ENCODE data around the gene TOMM6. TPM values are rescaled to one million over a fixed set of nuclear protein-coding genes. Genes with fewer than 3 reads are reported as not detected.
A peak's percentile ranks its signal among the peaks of the same experiment; 100 is the strongest.

TOMM6 gene
- total and polyA plus RNA-seq, 8 donors: 48.6 to 196 (median 68.7) TPM

GRCh38 chr6:41775293-41775882 lies 12.1 kb upstream of the TOMM6 start:
- FAIRE-seq: no peak
- no peak for TF ChIP-seq CTCF (IDR thresholded peaks at IDR 0.05)
- 79 to 84% methylated on average over 13 of the region's 13 CpGs for WGBS, 2 donors
- ATAC-seq: no peak
- Histone ChIP-seq H3K27me3 (no peaks in the 10 kb centered on the region), H3K9me3 (no peaks in the 10 kb centered on the region), H3K36me3 (peaks cover 0 to 10% (median 0%) of the 10 kb centered on the region in 3 donors), H3K4me3 (no peak overlapping the region), H3K27ac (no peak overlapping the region), H3K4me1 (peaks cover 0 to 7% (median 0%) of the 10 kb centered on the region in 3 donors)
- intact Hi-C loops (cut with DNase I): loop anchor here in 1 of 3 donors (10.0 kb wide), 1 partner anchor 171 kb away; no protein-coding TSS in a partner anchor
- peak in 1 of 6 donors; percentile 31 for DNase-seq

GRCh38 chr6:41777551-41778285 lies 9.8 kb upstream of the TOMM6 start:
- 80 to 87% methylated on average over 5 of the region's 5 CpGs for WGBS, 2 donors
- H3K27me3 ChIP-seq: no peaks in the 10 kb centered on the region
- no peak overlapping the region for H3K27ac ChIP-seq
- TF ChIP-seq CTCF (IDR thresholded peaks at IDR 0.05): no peak
- intact Hi-C loops (cut with DNase I): loop anchor here in 1 of 3 donors (10.0 kb wide), 1 partner anchor 173 kb away; no protein-coding TSS in a partner anchor
- peak in 1 of 6 donors; percentile 30 for DNase-seq
- H3K4me1 ChIP-seq: peaks cover 5 to 14% (median 6%) of the 10 kb centered on the region in 3 donors
- no peaks in the 10 kb centered on the region for H3K9me3 ChIP-seq
- no peak for ATAC-seq
- no peak for FAIRE-seq
- H3K36me3 ChIP-seq: no peaks in the 10 kb centered on the region
- no peak overlapping the region for H3K4me3 ChIP-seq

- FAIRE-seq: no peak
- Histone ChIP-seq H3K27me3 (no peaks in the 10 kb centered on the region), H3K4me3 (peak overlapping the region in 3 of 4 donors; percentile 58 to 79 (median 71)), H3K4me1 (peaks cover 5 to 14% (median 6%) of the 10 kb centered on the region in 3 donors), H3K9me3 (no peaks in the 10 kb centered on the region), H3K36me3 (no peaks in the 10 kb centered on the region), H3K27ac (no peak overlapping the region)
- peak in 1 of 6 donors; percentile 30 for DNase-seq
- intact Hi-C loops (cut with DNase I): loop anchor here in 1 of 3 donors (10.0 kb wide), 1 partner anchor 174 kb away; no protein-coding TSS in a partner anchor
- no peak for TF ChIP-seq CTCF (IDR thresholded peaks at IDR 0.05)
- WGBS, 2 donors: 14 to 21% methylated on average over 6 of the region's 6 CpGs
- ATAC-seq: no peak
These were observed 8.6 kb upstream of the TOMM6 start for GRCh38 chr6:41778895-41779294.

GRCh38 chr6:41779336-41779735 lies 8.2 kb upstream of the TOMM6 start:
- ATAC-seq (no peak), DNase-seq (peak in 1 of 6 donors; percentile 59), FAIRE-seq (no peak)
- peaks cover 5 to 14% (median 6%) of the 10 kb centered on the region in 3 donors for H3K4me1 ChIP-seq
- intact Hi-C loops (cut with DNase I): loop anchor here in 1 of 3 donors (10.0 kb wide), 1 partner anchor 175 kb away; no protein-coding TSS in a partner anchor
- H3K4me3 ChIP-seq: peak overlapping the region; percentile 28 to 79 (median 64)
- H3K27ac ChIP-seq: no peak overlapping the region
- TF ChIP-seq CTCF (IDR thresholded peaks at IDR 0.05): no peak
- no peaks in the 10 kb centered on the region for H3K36me3 ChIP-seq
- 0 to 1% methylated on average over 11 to 16 of the region's 16 CpGs for WGBS, 2 donors
- H3K9me3 ChIP-seq: no peaks in the 10 kb centered on the region
- H3K27me3 ChIP-seq: no peaks in the 10 kb centered on the region

Measured in pancreas (tissue), 10 donors.